Cardiac muscle cell (in vitro differentiated cells and primary cell): ENCODE results near the gene ARFGAP2. TPM values are rescaled to one million over a fixed set of nuclear protein-coding genes. Genes with fewer than 3 reads are reported as not detected.

Experiments used
- DNase-seq, 2 donors: peaks; one replicate each; pipeline versions ENCODE4 v3.0.0 to v3.0.0-alpha.2; 2010 to 2017; ENCODE audit warnings: low read depth in 1 of 2, low spot score in 1 of 2
- H3K27ac ChIP-seq: fragments of 200-600 bp; sonication (generic); 2 replicates; pipeline ENCODE4 v1.5.1; 2016
- H3K27me3 ChIP-seq: fragments of 200-600 bp; sonication (generic); 2 replicates; pipeline ENCODE4 v1.6.0; 2016; ENCODE audit warnings: control low read depth
- H3K36me3 ChIP-seq: fragments of 200-600 bp; sonication (generic); 2 replicates; pipeline ENCODE4 v1.5.1; 2016; ENCODE audit warnings: control low read depth
- H3K4me1 ChIP-seq: fragments of 200-600 bp; sonication (generic); 2 replicates; pipeline ENCODE4 v1.8.1; 2017; ENCODE audit warnings: low read depth, mild to moderate bottlenecking, mixed run types
- H3K4me3 ChIP-seq: fragments of 200-600 bp; sonication (generic); 2 replicates; pipeline ENCODE4 v1.5.1; 2016; ENCODE audit warnings: mild to moderate bottlenecking
- H3K9me3 ChIP-seq: fragments of 200-600 bp; sonication (generic); 2 replicates; pipeline ENCODE4 v1.5.1; 2017; ENCODE audit warnings: low read depth, mild to moderate bottlenecking, control low read depth
- polyA plus RNA-seq: library from polyadenylated mRNA; unstranded; fragments of >200 nt; fragmentation: Nextera tagmentation; extraction: Ambion mirVana; gene quantifications from 2 replicates; pipeline ENCODE4 v1.2.1, GENCODE V29; 2016
- total RNA-seq: library from RNA; depleted of rRNA; stranded (reverse); fragments of >200 nt; gene quantifications from 2 replicates; pipeline ENCODE4 v1.2.3, GENCODE V29; 2016
- TF ChIP-seq, protein P1 (sequence below): IDR thresholded peaks from 2 replicates; pipeline ENCODE4 v1.5.1; 2012; ENCODE audit warnings: low read depth, mild to moderate bottlenecking, low read length

The ARFGAP2 gene
- total and polyA plus RNA-seq, 2 experiments from 2014 or later = 107 to 136 TPM

- TF ChIP-seq, protein P1, sequence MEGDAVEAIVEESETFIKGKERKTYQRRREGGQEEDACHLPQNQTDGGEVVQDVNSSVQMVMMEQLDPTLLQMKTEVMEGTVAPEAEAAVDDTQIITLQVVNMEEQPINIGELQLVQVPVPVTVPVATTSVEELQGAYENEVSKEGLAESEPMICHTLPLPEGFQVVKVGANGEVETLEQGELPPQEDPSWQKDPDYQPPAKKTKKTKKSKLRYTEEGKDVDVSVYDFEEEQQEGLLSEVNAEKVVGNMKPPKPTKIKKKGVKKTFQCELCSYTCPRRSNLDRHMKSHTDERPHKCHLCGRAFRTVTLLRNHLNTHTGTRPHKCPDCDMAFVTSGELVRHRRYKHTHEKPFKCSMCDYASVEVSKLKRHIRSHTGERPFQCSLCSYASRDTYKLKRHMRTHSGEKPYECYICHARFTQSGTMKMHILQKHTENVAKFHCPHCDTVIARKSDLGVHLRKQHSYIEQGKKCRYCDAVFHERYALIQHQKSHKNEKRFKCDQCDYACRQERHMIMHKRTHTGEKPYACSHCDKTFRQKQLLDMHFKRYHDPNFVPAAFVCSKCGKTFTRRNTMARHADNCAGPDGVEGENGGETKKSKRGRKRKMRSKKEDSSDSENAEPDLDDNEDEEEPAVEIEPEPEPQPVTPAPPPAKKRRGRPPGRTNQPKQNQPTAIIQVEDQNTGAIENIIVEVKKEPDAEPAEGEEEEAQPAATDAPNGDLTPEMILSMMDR = no peak
- H3K27me3 ChIP-seq = no peaks in the 10 kb centered on the region
- DNase-seq = peak; percentile 29 to 85
- H3K27ac ChIP-seq = no peak overlapping the region
- no peak overlapping the region for H3K4me3 ChIP-seq
- H3K36me3 ChIP-seq = no peaks in the 10 kb centered on the region
- H3K9me3 ChIP-seq = no peaks in the 10 kb centered on the region
- H3K4me1 ChIP-seq = peaks cover 27% of the 10 kb centered on the region
Measured at GRCh38 chr11:47189100-47189834, 12.6 kb upstream of the ARFGAP2 start.

GRCh38 chr11:47188259-47188658 lies 11.6 kb upstream of the ARFGAP2 start:
- H3K4me1 ChIP-seq = peaks cover 30% of the 10 kb centered on the region
- no peak for DNase-seq
- TF ChIP-seq, protein P1 = no peak
- H3K9me3 ChIP-seq = no peaks in the 10 kb centered on the region
- H3K4me3 ChIP-seq = no peak overlapping the region
- no peaks in the 10 kb centered on the region for H3K36me3 ChIP-seq
- peak overlapping the region; percentile 91 for H3K27ac ChIP-seq
- no peaks in the 10 kb centered on the region for H3K27me3 ChIP-seq

DNA sequence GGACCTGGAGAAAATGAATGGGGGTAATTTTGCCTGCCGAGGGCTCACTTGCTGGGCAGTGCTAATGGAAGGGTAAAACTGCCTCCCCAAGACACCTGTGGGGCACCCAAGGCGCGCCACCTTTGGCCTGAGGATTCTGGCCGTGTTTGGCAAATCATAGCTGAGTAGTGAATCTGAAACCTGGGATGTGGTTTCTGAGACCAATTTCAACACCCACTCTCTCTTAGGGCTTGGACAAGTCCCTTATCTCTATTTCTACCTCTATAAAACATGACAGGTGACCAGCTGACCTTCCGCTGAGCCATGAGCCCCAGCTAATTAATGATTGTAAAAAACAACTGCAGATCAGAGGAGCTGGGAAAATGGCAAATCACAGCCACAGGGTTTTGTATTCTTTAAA lies 11.0 kb upstream of the ARFGAP2 start:
- Histone ChIP-seq H3K27ac (peak overlapping the region; percentile 91), H3K27me3 (no peaks in the 10 kb centered on the region), H3K9me3 (no peaks in the 10 kb centered on the region), H3K4me3 (peak overlapping the region; percentile 80), H3K36me3 (no peaks in the 10 kb centered on the region), H3K4me1 (peaks cover 30% of the 10 kb centered on the region)
- DNase-seq = peak in 1 of 2 donors; percentile 48
- TF ChIP-seq, protein P1 = no peak

GRCh38 chr11:47186700-47187695 lies 10.3 kb upstream of the ARFGAP2 start:
- peak overlapping the region; percentile 91 for H3K27ac ChIP-seq
- peaks cover 30% of the 10 kb centered on the region for H3K4me1 ChIP-seq
- no peaks in the 10 kb centered on the region for H3K9me3 ChIP-seq
- TF ChIP-seq, protein P1 = peak; percentile 6
- H3K4me3 ChIP-seq = peak overlapping the region; percentile 80
- H3K36me3 ChIP-seq = no peaks in the 10 kb centered on the region
- no peaks in the 10 kb centered on the region for H3K27me3 ChIP-seq
- DNase-seq = peak; percentile 43 to 86

- DNase-seq = peak; percentile 59 to 73
- TF ChIP-seq, protein P1 = no peak
- H3K27ac ChIP-seq = peak within 1 kb of the TSS; percentile 91
- peak within 1 kb of the TSS; percentile 80 for H3K4me3 ChIP-seq
- H3K9me3 ChIP-seq = no peaks in the 10 kb centered on the region
- H3K27me3 ChIP-seq = no peaks in the 10 kb centered on the region
- peaks cover 30% of the 10 kb centered on the region for H3K4me1 ChIP-seq
- no peaks in the 10 kb centered on the region for H3K36me3 ChIP-seq
Measured at GRCh38 chr11:47186076-47186699, 9.5 kb upstream of the ARFGAP2 start, which contains the start of gene PACSIN3. Gene PACSIN3, minus strand, starts transcription at chr11:47186434. Its CDS starts 3,707 bp downstream, at chr11:47182727.
